H1 (cell line): ENCODE data around the gene BTNL3. TPM values are rescaled to one million over a fixed set of nuclear protein-coding genes. Genes with fewer than 3 reads are reported as not detected.
A peak's percentile ranks its signal among the peaks of the same experiment; 100 is the strongest.

Experiments used
- CTCF ChIA-PET: fragments of 300-600 bp; sonication (Branson Sonifier 250); formaldehyde crosslinking; loops from one replicate; lab custom pipeline; 2021; ENCODE audit not compliant: partially characterized antibody; lab: Charles Lee
- POLR2A ChIA-PET: fragments of 300-600 bp; sonication (Branson Sonifier 250); formaldehyde crosslinking; loops from one replicate; lab custom pipeline; 2021; ENCODE audit warnings: inconsistent platforms; ENCODE audit not compliant: partially characterized antibody; lab: Charles Lee
- DNase-seq, 2 experiments: peaks; one replicate each; pipeline versions ENCODE4 v3.0.0 to v3.0.0-alpha.2; 2010 to 2022; ENCODE audit warnings: low spot score in 2 of 2, low read depth in 1 of 2, mixed read lengths in 1 of 2
- FAIRE-seq: peaks from 2 replicates; lab custom pipeline; 2011; peaks lifted over from hg19 to GRCh38; lab: Jason Lieb, UNC
- H2AFZ ChIP-seq: 2 replicates; pipeline ENCODE4 v1.8.1; 2012; ENCODE audit warnings: low read length, inconsistent platforms
- H2AK5ac ChIP-seq: 2 replicates; pipeline ENCODE4 v1.6.1; 2013; ENCODE audit warnings: low read depth, low read length
- H2BK120ac ChIP-seq: replicated peaks from 2 replicates; pipeline ENCODE3; 2013; ENCODE audit warnings: low read depth, low read length, inconsistent platforms
- H2BK12ac ChIP-seq: 2 replicates; pipeline ENCODE4 v1.6.1; 2013; ENCODE audit warnings: low read depth, low read length
- H2BK15ac ChIP-seq: 2 replicates; pipeline ENCODE4 v1.6.1; 2013; ENCODE audit warnings: low read length
- H2BK20ac ChIP-seq: 2 replicates; pipeline ENCODE4 v1.6.1; 2013; ENCODE audit warnings: low read length
- H2BK5ac ChIP-seq: 2 replicates; pipeline ENCODE4 v1.6.1; 2013; ENCODE audit warnings: low read depth, low read length
- H3K14ac ChIP-seq: 2 replicates; pipeline ENCODE4 v1.6.1; 2013; ENCODE audit warnings: inconsistent platforms; ENCODE audit not compliant: insufficient read length
- H3K18ac ChIP-seq: 2 replicates; pipeline ENCODE4 v1.6.1; 2013; ENCODE audit warnings: low read length; ENCODE audit errors: extremely low read depth
- H3K23ac ChIP-seq: 2 replicates; pipeline ENCODE4 v1.6.1; 2013; ENCODE audit warnings: inconsistent platforms; ENCODE audit not compliant: insufficient read length
- H3K23me2 ChIP-seq: 2 replicates; pipeline ENCODE4 v1.6.1; 2013; ENCODE audit warnings: low read depth, low read length
- H3K27ac ChIP-seq: 2 replicates; pipeline ENCODE4 v1.6.1; 2011; ENCODE audit warnings: low read depth, low read length, inconsistent platforms
- H3K27me3 ChIP-seq, 4 experiments: replicated peaks in 1 of 4; 1 replicate in 1 of 4; 2 replicates in 3 of 4; pipeline versions ENCODE4 v1.6.1 to v1.8.1; 2011 to 2013; ENCODE audit warnings: low read length in 3 of 4, mild to moderate bottlenecking in 3 of 4, inconsistent platforms in 2 of 4, mixed read lengths in 2 of 4, moderate library complexity in 1 of 4; ENCODE audit not compliant: control insufficient read depth in 3 of 4, insufficient read depth in 3 of 4; ENCODE audit errors: extremely low read depth in 1 of 4
- H3K36me3 ChIP-seq, 4 experiments: 2 replicates each; pipeline versions ENCODE4 v1.6.1 to v1.8.1; 2011 to 2013; ENCODE audit warnings: mild to moderate bottlenecking in 4 of 4, low read length in 3 of 4, moderate library complexity in 2 of 4, control low read depth in 1 of 4, inconsistent platforms in 1 of 4; ENCODE audit not compliant: insufficient read depth in 4 of 4, control insufficient read depth in 2 of 4
- H3K4ac ChIP-seq: replicated peaks from 2 replicates; pipeline ENCODE3; 2013; ENCODE audit warnings: low read length, low read depth, mixed read lengths, inconsistent platforms; ENCODE audit not compliant: insufficient read length
- H3K4me1 ChIP-seq, 4 experiments: replicated peaks in 1 of 4; 1 replicate in 1 of 4; 2 replicates in 3 of 4; pipeline versions ENCODE4 v1.6.1 to v1.8.1; 2011 to 2013; ENCODE audit warnings: low read length in 3 of 4, inconsistent platforms in 2 of 4, mixed read lengths in 1 of 4; ENCODE audit not compliant: insufficient read depth in 4 of 4, control insufficient read depth in 3 of 4
- H3K4me2 ChIP-seq, 2 experiments: 2 replicates each; pipeline versions ENCODE4 v1.6.1 to v1.8.1; 2011 to 2013; ENCODE audit warnings: low read depth in 2 of 2, low read length in 2 of 2, control low read depth in 1 of 2, inconsistent platforms in 1 of 2, mild to moderate bottlenecking in 1 of 2; ENCODE audit not compliant: insufficient read depth in 1 of 2
- H3K4me3 ChIP-seq, 4 experiments: fragments of 200-600, 300-600 bp in 1 of 4; sonication (generic), shearing (Covaris generic), sonication (Bioruptor Twin) in 1 of 4; 2 replicates each; pipeline versions ENCODE4 v1.5.1 to v1.8.1; 2011 to 2016; ENCODE audit warnings: low read length in 4 of 4, low read depth in 3 of 4, control low read depth in 2 of 4, inconsistent platforms in 2 of 4, mild to moderate bottlenecking in 2 of 4, mixed read lengths in 1 of 4, moderate library complexity in 1 of 4; ENCODE audit not compliant: insufficient read depth in 2 of 4; ENCODE audit errors: extremely low read depth in 1 of 4
- H3K56ac ChIP-seq: replicated peaks from 2 replicates; pipeline ENCODE3; 2013; ENCODE audit warnings: low read depth, mild to moderate bottlenecking, mixed read lengths, low read length, inconsistent platforms; ENCODE audit not compliant: insufficient read length
- H3K79me1 ChIP-seq: 2 replicates; pipeline ENCODE4 v1.6.1; 2013; ENCODE audit warnings: low read depth, low read length, control low read depth
- H3K79me2 ChIP-seq, 2 experiments: 2 replicates each; pipeline versions ENCODE4 v1.6.1 to v1.8.1; 2012 to 2013; ENCODE audit warnings: low read length in 2 of 2, mild to moderate bottlenecking in 2 of 2, inconsistent platforms in 1 of 2; ENCODE audit not compliant: insufficient read depth in 2 of 2, control insufficient read depth in 1 of 2
- H3K9ac ChIP-seq, 4 experiments: replicated peaks in 1 of 4; 1 replicate in 1 of 4; 2 replicates in 3 of 4; pipeline versions ENCODE4 v1.6.1 to v1.8.1; 2011 to 2013; ENCODE audit warnings: low read depth in 3 of 4, low read length in 3 of 4, control low read depth in 2 of 4, mild to moderate bottlenecking in 2 of 4, moderate library complexity in 2 of 4, inconsistent platforms in 1 of 4; ENCODE audit errors: extremely low read depth in 1 of 4
- H3K9me3 ChIP-seq, 2 experiments: 2 replicates each; pipeline versions ENCODE4 v1.6.1 to v1.8.1; 2012 to 2013; ENCODE audit warnings: mild to moderate bottlenecking in 2 of 2, moderate library complexity in 2 of 2, control low read depth in 1 of 2, inconsistent platforms in 1 of 2, low read depth in 1 of 2, low read length in 1 of 2, mixed read lengths in 1 of 2; ENCODE audit not compliant: insufficient read depth in 2 of 2
- H4K20me1 ChIP-seq, 2 experiments: replicated peaks in 1 of 2; 2 replicates each; pipeline versions ENCODE3 to v1.8.1; 2011 to 2013; ENCODE audit warnings: inconsistent platforms in 2 of 2, low read length in 2 of 2, mild to moderate bottlenecking in 1 of 2; ENCODE audit not compliant: insufficient read depth in 2 of 2, control insufficient read depth in 1 of 2
- H4K5ac ChIP-seq: 2 replicates; pipeline ENCODE4 v1.6.1; 2013; ENCODE audit warnings: low read length, low read depth, mixed read lengths, inconsistent platforms; ENCODE audit not compliant: insufficient read length
- H4K8ac ChIP-seq: 2 replicates; pipeline ENCODE4 v1.8.0; 2013; ENCODE audit warnings: mild to moderate bottlenecking, moderate library complexity, low read length, inconsistent platforms; ENCODE audit not compliant: insufficient read depth; ENCODE audit errors: extremely low read depth
- H4K91ac ChIP-seq: replicated peaks from 2 replicates; pipeline ENCODE3; 2013; ENCODE audit warnings: low read length, mixed read lengths, inconsistent platforms; ENCODE audit not compliant: insufficient read length
- BCL11A ChIP-seq, 2 experiments: IDR thresholded peaks; one replicate each; pipeline ENCODE4 v1.6.1; 2011; ENCODE audit warnings: low read depth in 2 of 2, low read length in 2 of 2, mild to moderate bottlenecking in 2 of 2
- EP300 ChIP-seq, 2 experiments: IDR thresholded peaks; 1 replicate in 1 of 2; 2 replicates in 1 of 2; pipeline ENCODE4 v1.6.1; 2011 to 2012; ENCODE audit warnings: low read depth in 2 of 2, low read length in 2 of 2, mild to moderate bottlenecking in 2 of 2, borderline replicate concordance in 1 of 2, inconsistent platforms in 1 of 2, moderate library complexity in 1 of 2
- EZH2 ChIP-seq: fragments of 200-600 bp; sonication (generic); IDR thresholded peaks from 2 replicates; pipeline ENCODE4 v1.7.1; 2012; ENCODE audit warnings: low read depth, mild to moderate bottlenecking, moderate library complexity, low read length, inconsistent platforms; ENCODE audit not compliant: severe bottlenecking
- FOSL1 ChIP-seq: IDR thresholded peaks from 2 replicates; pipeline ENCODE4 v1.6.1; 2011; ENCODE audit warnings: mild to moderate bottlenecking, low read depth, low read length, moderate library complexity; ENCODE audit not compliant: insufficient read depth
- GABPA ChIP-seq: IDR thresholded peaks from 2 replicates; pipeline ENCODE4 v1.6.1; 2011; ENCODE audit warnings: mild to moderate bottlenecking, low read length, moderate library complexity, borderline replicate concordance; ENCODE audit not compliant: insufficient read depth
- JUN ChIP-seq: IDR thresholded peaks from 2 replicates; pipeline ENCODE4 v1.6.1; 2011; ENCODE audit warnings: low read depth, mild to moderate bottlenecking, improper control_type of control experiment, low read length
- KDM5A ChIP-seq: fragments of 200-600 bp; IDR thresholded peaks from 2 replicates; pipeline ENCODE4 v1.7.1; 2012; ENCODE audit warnings: mild to moderate bottlenecking, low read length, inconsistent platforms, mixed read lengths
- PHF8 ChIP-seq: fragments of 200-600 bp; sonication (generic); conservative IDR thresholded peaks from 2 replicates; pipeline ENCODE4 v1.7.1; 2012; ENCODE audit warnings: low read depth, mild to moderate bottlenecking, inconsistent platforms, low read length, moderate library complexity
- POLR2A ChIP-seq, 2 experiments: IDR thresholded peaks; 1 replicate in 1 of 2; 2 replicates in 1 of 2; pipeline ENCODE4 v1.6.1; 2011; ENCODE audit warnings: low read depth in 2 of 2, low read length in 2 of 2, mild to moderate bottlenecking in 2 of 2; ENCODE audit errors: control extremely low read depth in 1 of 2
- RAD21 ChIP-seq, 2 experiments: IDR thresholded peaks in 1 of 2; conservative IDR thresholded peaks in 1 of 2; 2 replicates each; pipeline ENCODE4 v1.6.1; 2011; ENCODE audit warnings: low read depth in 2 of 2, low read length in 2 of 2, improper control_type of control experiment in 1 of 2, inconsistent platforms in 1 of 2, mild to moderate bottlenecking in 1 of 2, moderate library complexity in 1 of 2
- SIN3A ChIP-seq, 2 experiments: IDR thresholded peaks in 1 of 2; conservative IDR thresholded peaks in 1 of 2; 2 replicates each; pipeline ENCODE4 v1.6.1; 2011 to 2012; ENCODE audit warnings: low read length in 2 of 2, improper control_type of control experiment in 1 of 2, low read depth in 1 of 2, mild to moderate bottlenecking in 1 of 2
- SP2 ChIP-seq: IDR thresholded peaks from 2 replicates; pipeline ENCODE4 v1.6.1; 2012; ENCODE audit warnings: mild to moderate bottlenecking, low read length, inconsistent platforms
- WGBS, 2 experiments: shearing (Covaris generic) in 1 of 2; methylation state at CpG; one replicate each; pipeline versions ENCODE4 v1.1.6 to v1.1.7; 2013 to 2015; ENCODE audit warnings: low lambda C conversion rate in 2 of 2, mixed read lengths in 2 of 2, inconsistent platforms in 1 of 2, low coverage in 1 of 2, missing lambda C conversion rate in 1 of 2; ENCODE audit not compliant: insufficient replicate concordance in 2 of 2, insufficient coverage in 1 of 2, insufficient read length in 1 of 2; ENCODE audit errors: extremely low coverage in 1 of 2, missing lambda C conversion rate in 1 of 2; 5-methylcytosine and 5-hydroxymethylcytosine counted together
- polyA plus RNA-seq, 7 experiments: library from polyadenylated mRNA; depleted of rRNA in 3 of 7; stranded (reverse) in 5 of 7; unstranded in 2 of 7; fragments of >200 nt in 5 of 7; fragments of 200-250 nt in 2 of 7; gene quantifications; 1 replicate in 5 of 7; 2 replicates in 1 of 7; 4 replicates in 1 of 7; pipeline versions ENCODE4 v1.2.1 to v1.2.3, GENCODE V29; 2011 to 2013; ENCODE audit warnings: missing spikeins in 2 of 7, mixed read lengths in 2 of 7
- total RNA-seq: library from RNA; stranded (reverse); fragmentation: NEBNext Ultra II Directional; extraction: Animal tissue kit (Norgen Biotek cat#: 25700); gene quantifications from 2 replicates; pipeline ENCODE4 v1.2.1, GENCODE V29; 2021

BTNL3 gene
- total and polyA plus RNA-seq, 2 of the 8 experiments (the other 6 are each of a cell fraction or from before 2014, with no cell fraction given) = not detected

DNA sequence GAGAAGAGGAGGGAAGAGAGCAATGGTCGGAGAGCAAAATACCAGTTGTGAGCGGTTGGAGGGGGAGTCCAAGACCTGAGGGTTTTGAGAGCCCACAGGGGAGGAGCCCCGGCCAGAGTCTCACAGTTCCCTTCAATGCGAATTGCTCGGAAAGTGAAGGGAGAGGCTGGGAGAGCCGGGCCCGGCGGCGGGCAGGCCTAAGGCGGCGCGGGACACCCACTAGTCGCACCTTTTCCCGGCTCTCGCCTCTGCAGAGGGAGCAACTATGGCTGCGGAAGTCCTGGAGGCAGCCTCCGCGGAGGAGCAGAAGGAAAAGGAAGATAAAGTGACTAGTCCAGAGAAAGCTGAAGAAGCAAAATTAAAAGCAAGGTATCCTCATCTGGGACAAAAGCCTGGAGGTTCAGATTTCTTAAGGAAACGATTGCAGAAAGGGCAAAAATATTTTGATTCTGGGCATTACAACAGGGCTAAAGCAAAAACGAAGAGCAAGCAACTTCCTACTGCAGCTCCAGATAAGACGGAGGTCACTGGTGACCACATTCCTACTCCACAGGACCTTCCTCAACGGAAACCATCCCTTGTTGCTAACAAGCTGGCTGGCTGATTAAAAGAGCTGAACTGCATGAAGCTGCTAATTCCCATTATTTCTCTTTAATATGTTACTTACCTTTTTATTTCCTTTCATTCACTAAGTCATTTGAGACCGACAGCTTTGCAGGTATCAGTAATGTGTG lies 6.5 kb upstream of the BTNL3 start:
- H2BK120ac ChIP-seq = no peak overlapping the region
- POLR2A ChIA-PET = no interaction called here
- 85% methylated on average over 23 of the region's 23 CpGs; no CpG with 5 or more reads in 1 of the 2 experiments for WGBS, 2 experiments
- H3K4me2 ChIP-seq = no peak overlapping the region; a peak in 1 of 4 replicates
- H2AFZ ChIP-seq = 0 out of 2 replicates have a peak overlapping the region, but pooled peaks have one; percentile 9
- H4K5ac ChIP-seq = no peak overlapping the region
- no peaks in the 10 kb centered on the region for H3K36me3 ChIP-seq
- DNase-seq = no peak
- H3K79me2 ChIP-seq = no peaks in the 10 kb centered on the region
- no peaks in the 10 kb centered on the region for H3K4me1 ChIP-seq
- no peak overlapping the region for H3K9ac ChIP-seq
- H3K23ac ChIP-seq = no peak overlapping the region
- H3K56ac ChIP-seq = no peak overlapping the region
- H2BK12ac ChIP-seq = no peak overlapping the region
- H2BK5ac ChIP-seq = no peak overlapping the region
- H2BK20ac ChIP-seq = no peak overlapping the region
- H3K27ac ChIP-seq = no peak overlapping the region
- no peak overlapping the region for H3K4ac ChIP-seq
- H3K18ac ChIP-seq = no peak overlapping the region
- H4K8ac ChIP-seq = no peak overlapping the region; the same call in 1 of the 2 replicates
- no peaks in the 10 kb centered on the region for H3K27me3 ChIP-seq
- CTCF ChIA-PET = interaction anchor here (0.6 to 0.9 kb wide), 2 partner anchors 73 to 106 kb away, joined by 3 to 4 read pairs; no protein-coding TSS in a partner anchor
- no peaks in the 10 kb centered on the region for H3K23me2 ChIP-seq
- no peak overlapping the region for H3K14ac ChIP-seq
- H2AK5ac ChIP-seq = no peak overlapping the region
- no peaks in the 10 kb centered on the region for H3K79me1 ChIP-seq
- no peaks in the 10 kb centered on the region for H4K20me1 ChIP-seq
- no peak overlapping the region for H2BK15ac ChIP-seq
- H4K91ac ChIP-seq = no peak overlapping the region
- no peak for FAIRE-seq
- H3K9me3 ChIP-seq = no peaks in the 10 kb centered on the region
- H3K4me3 ChIP-seq = no peak overlapping the region
- no peak for TF ChIP-seq FOSL1
- no peak for TF ChIP-seq GABPA
- TF ChIP-seq EZH2 = no peak
- no peak for TF ChIP-seq PHF8
- TF ChIP-seq SIN3A (conservative IDR thresholded peaks at IDR 0.05 in 1 of 2, IDR thresholded peaks at IDR 0.05 in 1 of 2; ENCODE audit: low read depth in 1 of 2, low read length in 2 of 2) = no peak
- no peak for TF ChIP-seq KDM5A
- no peak for TF ChIP-seq JUN
- no peak for TF ChIP-seq SP2
- no peak for TF ChIP-seq EP300 (IDR thresholded peaks at IDR 0.05; ENCODE audit: borderline replicate concordance in 1 of 2, low read depth in 2 of 2, low read length in 2 of 2)
- TF ChIP-seq BCL11A (IDR thresholded peaks at IDR 0.05; ENCODE audit: low read depth in 2 of 2, low read length in 2 of 2) = no peak
- no peak for TF ChIP-seq RAD21 (IDR thresholded peaks at IDR 0.05 in 1 of 2, conservative IDR thresholded peaks at IDR 0.05 in 1 of 2; ENCODE audit: low read depth in 2 of 2, low read length in 2 of 2)
- TF ChIP-seq POLR2A (IDR thresholded peaks at IDR 0.05; ENCODE audit: control extremely low read depth in 1 of 2, low read depth in 2 of 2, low read length in 2 of 2) = no peak
